Stimulated activated CD4-positive, alpha-beta T cell treated with anti-CD3 and anti-CD28 coated beads, TNF-alpha, amount 100 ng/mL, for 24 hours (primary cell): ENCODE data around the gene THOC6.

ENCODE experiments used
- DNase-seq, 3 experiments: peaks; one replicate each; pipeline ENCODE4 v3.0.0-alpha.2; 2020; ENCODE audit warnings: low read depth in 3 of 3

Gene THOC6

GRCh38 chr16:3015865-3016521 is 7.8 kb upstream of the THOC6 start:
- no peak for DNase-seq

DNA sequence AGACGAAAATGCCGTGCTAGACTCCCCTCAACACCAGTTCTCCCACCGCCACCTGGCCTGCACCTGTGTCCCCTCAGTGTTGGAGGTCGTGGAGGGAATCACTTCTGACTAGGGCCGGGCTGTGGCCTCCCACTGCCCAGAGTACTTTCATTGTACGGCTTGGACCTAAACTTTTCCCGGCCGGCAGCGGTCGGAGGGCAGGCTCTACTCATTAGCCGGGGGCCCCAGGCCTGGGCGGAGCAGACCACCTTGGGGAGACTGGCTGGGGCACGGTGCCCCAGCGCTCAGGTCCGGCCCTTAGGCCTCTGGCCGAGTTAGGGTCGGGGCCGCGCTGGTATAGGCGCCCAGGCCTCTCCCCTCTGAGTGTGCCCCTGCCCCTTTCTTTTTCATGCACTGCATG is 6.5 kb upstream of the THOC6 start:
- no peak for DNase-seq

GRCh38 chr16:3017794-3018506 is 5.9 kb upstream of the THOC6 start, which contains the start of gene CLDN6:
TSS of gene CLDN6 (minus strand) at chr16:3018183. CDS start at chr16:3016021, 2,162 bp downstream.
- DNase-seq = peak in 1 of 3 experiments; percentile 37

GRCh38 chr16:3019594-3020246 is 4.1 kb upstream of the THOC6 start:
- DNase-seq = no peak

GRCh38 chr16:3020247-3020603 is 3.6 kb upstream of the THOC6 start, which contains the start of gene TNFRSF12A:
TSS of gene TNFRSF12A (plus strand) at chr16:3020368. CDS start at chr16:3020398, 30 bp downstream.
- peak in 1 of 3 experiments; percentile 71 for DNase-seq

GRCh38 chr16:3020604-3021448 is 3.0 kb upstream of the THOC6 start:
- DNase-seq = peak in 1 of 3 experiments; percentile 50

DNA sequence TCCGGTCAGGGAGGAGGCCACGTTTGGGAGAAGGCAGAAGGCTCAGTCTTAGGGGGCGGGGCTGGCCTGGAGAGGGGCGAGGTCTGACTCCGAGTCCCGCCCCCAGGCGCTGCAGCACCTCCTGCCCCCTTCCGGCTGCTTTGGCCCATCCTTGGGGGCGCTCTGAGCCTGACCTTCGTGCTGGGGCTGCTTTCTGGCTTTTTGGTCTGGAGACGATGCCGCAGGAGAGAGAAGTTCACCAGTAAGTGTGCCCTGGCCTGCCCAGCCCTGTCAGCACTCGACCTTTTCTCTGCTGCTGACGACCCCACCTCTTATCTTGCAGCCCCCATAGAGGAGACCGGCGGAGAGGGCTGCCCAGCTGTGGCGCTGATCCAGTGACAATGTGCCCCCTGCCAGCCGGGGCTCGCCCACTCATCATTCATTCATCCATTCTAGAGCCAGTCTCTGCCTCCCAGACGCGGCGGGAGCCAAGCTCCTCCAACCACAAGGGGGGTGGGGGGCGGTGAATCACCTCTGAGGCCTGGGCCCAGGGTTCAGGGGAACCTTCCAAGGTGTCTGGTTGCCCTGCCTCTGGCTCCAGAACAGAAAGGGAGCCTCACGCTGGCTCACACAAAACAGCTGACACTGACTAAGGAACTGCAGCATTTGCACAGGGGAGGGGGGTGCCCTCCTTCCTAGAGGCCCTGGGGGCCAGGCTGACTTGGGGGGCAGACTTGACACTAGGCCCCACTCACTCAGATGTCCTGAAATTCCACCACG is 2.2 kb upstream of the THOC6 start:
- peak; percentile 65 to 92 (median 79) for DNase-seq

DNA sequence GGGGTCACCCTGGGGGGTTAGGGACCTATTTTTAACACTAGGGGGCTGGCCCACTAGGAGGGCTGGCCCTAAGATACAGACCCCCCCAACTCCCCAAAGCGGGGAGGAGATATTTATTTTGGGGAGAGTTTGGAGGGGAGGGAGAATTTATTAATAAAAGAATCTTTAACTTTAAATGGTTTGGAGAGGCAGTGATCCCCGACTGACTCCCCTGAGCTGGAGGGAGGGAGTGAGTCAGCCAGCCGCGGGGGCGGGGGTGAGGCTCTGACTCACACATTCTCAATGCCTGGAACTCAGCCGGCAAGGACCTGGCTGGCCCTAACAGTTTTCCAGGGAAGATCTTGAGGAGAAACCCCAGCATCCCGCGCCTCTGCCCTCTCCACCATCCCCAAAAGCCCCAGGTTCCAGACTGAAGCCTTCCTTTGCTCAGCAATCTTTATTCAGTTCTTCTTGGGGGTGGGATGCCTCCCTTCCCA is 1.6 kb upstream of the THOC6 start:
- DNase-seq = peak; percentile 80 to 92 (median 81)

GRCh38 chr16:3022684-3023414 is 986 bp upstream of the THOC6 start:
- peak in 1 of 3 experiments; percentile 14 for DNase-seq

DNA sequence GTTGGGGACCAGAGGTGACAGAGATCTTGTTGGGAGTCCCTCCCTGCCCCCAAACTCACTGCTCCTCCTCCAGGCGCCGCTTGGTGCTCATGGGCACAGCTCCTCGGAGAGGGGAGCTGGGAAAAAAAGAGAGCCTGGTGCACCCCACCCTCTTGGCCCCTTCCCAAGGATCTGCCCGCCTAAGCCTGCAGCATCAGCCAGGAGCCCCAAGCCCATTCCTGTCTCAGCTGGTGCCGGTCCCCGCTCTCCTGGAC is 493 bp upstream of the THOC6 start:
- peak in 1 of 3 experiments; percentile 14 for DNase-seq

DNA sequence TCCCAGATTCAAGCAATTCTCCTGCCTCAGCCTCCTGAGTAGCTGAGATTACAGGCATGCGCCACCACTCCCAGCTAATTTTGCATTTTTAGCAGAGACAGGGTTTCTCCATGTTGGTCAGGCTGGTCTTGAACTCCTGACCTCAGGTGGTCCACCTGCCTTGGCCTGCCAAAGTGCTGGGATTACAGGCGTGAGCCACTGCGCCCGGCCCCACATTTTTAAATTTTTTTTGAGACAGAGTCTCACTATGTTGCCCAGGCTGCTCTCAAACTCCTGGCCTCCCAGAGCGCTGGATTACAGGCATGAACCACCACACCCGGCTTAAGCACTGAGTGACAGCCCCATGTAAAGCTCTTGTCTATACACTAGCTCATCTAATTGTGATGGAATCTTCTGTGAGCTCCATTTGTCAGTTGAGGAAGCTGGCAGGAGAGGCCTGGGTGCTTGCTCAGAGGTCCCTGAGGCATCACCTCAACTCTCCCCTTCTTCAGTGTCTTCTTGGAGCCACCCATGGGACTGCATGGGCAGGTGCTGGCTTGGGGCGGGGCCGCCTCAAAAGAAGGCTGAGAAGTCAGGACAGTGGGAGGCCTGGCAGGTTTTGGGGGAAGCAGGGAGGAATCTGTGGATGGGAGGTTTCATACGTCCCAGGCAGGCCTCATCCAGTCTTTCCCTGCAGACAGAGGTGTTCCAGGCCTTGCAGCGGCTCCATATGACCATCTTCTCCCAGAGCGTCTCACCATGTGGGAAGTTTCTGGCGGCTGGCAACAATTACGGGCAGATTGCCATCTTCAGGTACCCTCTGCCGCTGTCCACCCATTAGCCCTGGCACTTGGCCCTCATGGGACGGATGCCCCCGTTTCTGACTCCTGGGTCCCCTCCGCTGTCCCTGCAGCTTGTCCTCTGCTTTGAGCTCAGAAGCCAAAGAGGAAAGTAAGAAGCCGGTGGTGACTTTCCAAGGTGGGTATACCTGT is 1.5 kb downstream of the THOC6 start:
- no peak for DNase-seq

GRCh38 chr16:3026003-3026378 is 2.2 kb downstream of the THOC6 start:
- DNase-seq = no peak

DNA sequence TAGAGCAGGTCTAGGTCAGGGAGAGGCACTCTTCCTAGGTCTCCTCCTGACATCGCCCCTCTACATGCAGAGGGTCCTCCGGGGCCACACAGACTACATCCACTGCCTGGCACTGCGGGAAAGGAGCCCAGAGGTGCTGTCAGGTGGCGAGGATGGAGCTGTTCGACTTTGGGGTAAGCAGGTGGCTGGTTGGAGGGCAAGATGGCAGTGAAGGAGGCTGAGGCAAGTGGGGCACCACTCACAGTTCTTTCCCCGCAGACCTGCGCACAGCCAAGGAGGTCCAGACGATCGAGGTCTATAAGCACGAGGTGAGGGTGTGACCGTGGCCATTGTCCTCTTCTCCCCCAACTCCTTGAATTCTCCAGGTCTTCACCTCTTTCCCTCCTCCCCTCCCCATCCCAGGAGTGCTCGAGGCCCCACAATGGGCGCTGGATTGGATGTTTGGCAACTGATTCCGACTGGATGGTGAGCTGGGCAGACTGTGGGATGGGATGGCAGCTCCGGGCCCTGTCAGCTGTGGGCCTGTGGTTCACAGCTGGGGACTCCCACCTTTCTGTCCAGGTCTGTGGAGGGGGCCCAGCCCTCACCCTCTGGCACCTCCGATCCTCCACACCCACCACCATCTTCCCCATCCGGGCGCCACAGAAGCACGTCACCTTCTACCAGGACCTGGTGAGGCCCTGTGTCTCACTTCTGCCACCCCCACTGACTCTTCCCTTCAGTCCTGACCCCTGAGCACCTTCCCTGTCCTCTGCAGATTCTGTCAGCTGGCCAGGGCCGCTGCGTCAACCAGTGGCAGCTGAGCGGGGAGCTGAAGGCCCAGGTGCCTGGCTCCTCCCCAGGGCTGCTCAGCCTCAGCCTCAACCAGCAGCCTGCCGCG is 3.0 kb downstream of the THOC6 start:
- no peak for DNase-seq

- DNase-seq = no peak
Measured at GRCh38 chr16:3027489-3027795, 3.6 kb downstream of the THOC6 start.

GRCh38 chr16:3027983-3028715 is 4.3 kb downstream of the THOC6 start:
- DNase-seq = peak; percentile 76 to 89 (median 80)

- no peak for DNase-seq
Measured at GRCh38 chr16:3028716-3029319, 5.0 kb downstream of the THOC6 start.

- peak in 1 of 3 experiments; percentile 59 for DNase-seq
Measured at GRCh38 chr16:3029491-3030221, 5.8 kb downstream of the THOC6 start.
